Astrocyte (in vitro differentiated cells and primary cell): Measurements from ENCODE around the gene SYF2. TPM values are rescaled to one million over a fixed set of nuclear protein-coding genes. Genes with fewer than 3 reads are reported as not detected.
A peak's percentile ranks its signal among the peaks of the same experiment; 100 is the strongest.

Experiments
- DNase-seq: peaks from one replicate; pipeline ENCODE4 v3.0.0-alpha.2; 2010; ENCODE audit warnings: low read depth
- FAIRE-seq: peaks from 2 replicates; lab custom pipeline; 2011; peaks lifted over from hg19 to GRCh38; lab: Jason Lieb, UNC
- H2AFZ ChIP-seq: 2 replicates; pipeline ENCODE4 v1.6.0; 2012; ENCODE audit warnings: low read depth, low read length, inconsistent platforms
- H3K27ac ChIP-seq: 2 replicates; pipeline ENCODE4 v1.5.1; 2011; ENCODE audit warnings: low read depth, low read length, inconsistent platforms
- H3K27me3 ChIP-seq: 2 replicates; pipeline ENCODE4 v1.6.0; 2011; ENCODE audit warnings: low read length, inconsistent platforms; ENCODE audit not compliant: insufficient read depth
- H3K36me3 ChIP-seq: 2 replicates; pipeline ENCODE4 v1.5.1; 2011; ENCODE audit warnings: low read length, inconsistent platforms; ENCODE audit not compliant: insufficient read depth
- H3K4me1 ChIP-seq: 2 replicates; pipeline ENCODE4 v1.5.1; 2011; ENCODE audit warnings: low read length, inconsistent platforms; ENCODE audit not compliant: insufficient read depth
- H3K4me2 ChIP-seq: 2 replicates; pipeline ENCODE4 v1.6.0; 2012; ENCODE audit warnings: low read length, inconsistent platforms
- H3K4me3 ChIP-seq: 2 replicates; pipeline ENCODE4 v1.5.1; 2011; ENCODE audit warnings: low read depth, mild to moderate bottlenecking, low read length, inconsistent platforms; ENCODE audit not compliant: insufficient read depth
- H3K79me2 ChIP-seq: 2 replicates; pipeline ENCODE4 v1.6.0; 2012; ENCODE audit warnings: mild to moderate bottlenecking, low read length, inconsistent platforms; ENCODE audit not compliant: insufficient read depth
- H3K9ac ChIP-seq: 2 replicates; pipeline ENCODE4 v1.6.0; 2012; ENCODE audit warnings: mild to moderate bottlenecking, low read length, inconsistent platforms
- H3K9me3 ChIP-seq: 2 replicates; pipeline ENCODE4 v1.5.1; 2012; ENCODE audit warnings: low read depth, mild to moderate bottlenecking, low read length, inconsistent platforms; ENCODE audit not compliant: insufficient read depth
- H4K20me1 ChIP-seq: 2 replicates; pipeline ENCODE4 v1.6.0; 2012; ENCODE audit warnings: low read length, inconsistent platforms; ENCODE audit not compliant: insufficient read depth
- H3K27ac Mint-ChIP-seq: one replicate; pipeline ENCODE4 v1.8.0; 2021; ENCODE audit warnings: mild to moderate bottlenecking, mixed read lengths; ENCODE audit not compliant: unreplicated experiment
- H3K27me3 Mint-ChIP-seq: one replicate; pipeline ENCODE4 v1.8.0; 2021; ENCODE audit warnings: low read depth, mixed read lengths; ENCODE audit not compliant: unreplicated experiment
- H3K36me3 Mint-ChIP-seq: one replicate; pipeline ENCODE4 v1.8.0; 2021; ENCODE audit warnings: low read depth, mixed read lengths; ENCODE audit not compliant: unreplicated experiment
- H3K4me1 Mint-ChIP-seq: one replicate; pipeline ENCODE4 v1.8.0; 2021; ENCODE audit warnings: low read depth, mixed read lengths; ENCODE audit not compliant: unreplicated experiment
- H3K4me3 Mint-ChIP-seq: one replicate; pipeline ENCODE4 v1.8.0; 2021; ENCODE audit warnings: mild to moderate bottlenecking, moderate library complexity, mixed read lengths; ENCODE audit not compliant: unreplicated experiment
- H3K9me3 Mint-ChIP-seq: one replicate; pipeline ENCODE4 v1.8.0; 2021; ENCODE audit warnings: mild to moderate bottlenecking, mixed read lengths; ENCODE audit not compliant: unreplicated experiment
- CTCF ChIP-seq: IDR thresholded peaks from 2 replicates; pipeline ENCODE4 v1.5.1; 2011; ENCODE audit warnings: low read depth, mild to moderate bottlenecking, inconsistent platforms, low read length, moderate library complexity; ENCODE audit not compliant: insufficient read depth
- EZH2 ChIP-seq: IDR thresholded peaks from 2 replicates; pipeline ENCODE4 v1.6.1; 2012; ENCODE audit warnings: mild to moderate bottlenecking, low read length, inconsistent platforms; ENCODE audit not compliant: insufficient read depth
- total RNA-seq: library from RNA; stranded (reverse); gene quantifications from 2 replicates; pipeline ENCODE4 v1.2.1, GENCODE V29; 2021

Gene SYF2
- total RNA-seq, 1 donor from 2014 or later: 29.1 TPM

- H3K4me1 Mint-ChIP-seq: no peaks in the 10 kb centered on the region
- H3K27me3 Mint-ChIP-seq: peaks cover 10% of the 10 kb centered on the region
- Histone ChIP-seq H3K27ac (no peak overlapping the region), H3K36me3 (no peaks in the 10 kb centered on the region), H3K9ac (no peak overlapping the region), H3K9me3 (no peaks in the 10 kb centered on the region), H4K20me1 (no peaks in the 10 kb centered on the region), H3K4me3 (no peak overlapping the region), H3K4me1 (no peaks in the 10 kb centered on the region), H3K4me2 (no peak overlapping the region), H2AFZ (no peak overlapping the region), H3K79me2 (no peaks in the 10 kb centered on the region), H3K27me3 (no peaks in the 10 kb centered on the region)
- DNase-seq: peak; percentile 14
- no peak for FAIRE-seq
- no peak for TF ChIP-seq CTCF
- TF ChIP-seq EZH2: no peak
- H3K4me3 Mint-ChIP-seq: no peak overlapping the region
- H3K36me3 Mint-ChIP-seq: peaks cover 3% of the 10 kb centered on the region
- H3K9me3 Mint-ChIP-seq: peaks cover 7% of the 10 kb centered on the region
- H3K27ac Mint-ChIP-seq: no peak overlapping the region
Observed at GRCh38 chr1:25173809-25174340, 58.4 kb downstream of the SYF2 start.

Other genes with a start within 250 kb of the SYF2 start
- 78.0 and 88.3 TPM in 2 replicates for gene RSRP1, start 15.0 kb upstream of the SYF2 start, total RNA-seq
- gene RHD, start 40.0 kb upstream of the SYF2 start, total RNA-seq: not detected in 2 replicates
- gene TMEM50A, start 105.8 kb upstream of the SYF2 start, total RNA-seq: 175 and 189 TPM in 2 replicates
- gene RHCE, start 188.3 kb upstream of the SYF2 start, total RNA-seq: 0.75 and 1.4 TPM in 2 replicates
- gene MACO1, start 198.4 kb upstream of the SYF2 start, total RNA-seq: 31.8 and 37.4 TPM in 2 replicates